Measurements from ENCODE around the gene TMEM101.

- TF ChIP-seq EP300 (IDR thresholded peaks at IDR 0.05; ENCODE audit: borderline replicate concordance in 1 of 2, low read depth in 1 of 2, low read length in 1 of 2) (no peak), RCOR1 (IDR thresholded peaks at IDR 0.05; ENCODE audit: low read length) (no peak), RAD21 (IDR thresholded peaks at IDR 0.05; ENCODE audit: low read length) (no peak), CTCF (IDR thresholded peaks at IDR 0.05) (no peak), TEAD4 (IDR thresholded peaks at IDR 0.05; ENCODE audit: borderline replicate concordance, insufficient read depth) (no peak), USF1 (IDR thresholded peaks at IDR 0.05; ENCODE audit: borderline replicate concordance, low read depth) (no peak), YY1 (IDR thresholded peaks at IDR 0.05; ENCODE audit: low read depth) (no peak)
Measured at GRCh38 chr17:44023545-44024270, 8.9 kb upstream of the TMEM101 start.

Measured in SK-N-SH (cell line).